NB4 (cell line): Measurements from ENCODE around the gene TEX2.

Experiments used
- CTCF ChIP-seq: IDR thresholded peaks from one replicate; pipeline ENCODE4 v1.5.1; 2012; ENCODE audit warnings: low read depth, low read length
- MAX ChIP-seq: IDR thresholded peaks from 2 replicates; pipeline ENCODE4 v1.6.1; 2011; ENCODE audit warnings: low read depth, low read length
- POLR2A ChIP-seq: IDR thresholded peaks from 2 replicates; pipeline ENCODE4 v1.6.1; 2011; ENCODE audit warnings: mild to moderate bottlenecking; ENCODE audit not compliant: insufficient read length; ENCODE audit errors: extremely low read depth

- no peak for TF ChIP-seq CTCF
- TF ChIP-seq MAX = 0 out of 2 replicates have a peak, but pooled peaks have one; percentile 10
- no peak for TF ChIP-seq POLR2A
Measured at GRCh38 chr17:64117981-64118979, 144.8 kb downstream of the TEX2 start.
